ENCODE measurements around the gene OBP2A.
"Not testable (repeated sequence)": the region's sequence is repeated elsewhere in the genome, so short reads cannot be mapped to it uniquely, and the experiment has no call there.

The OBP2A gene

DNA sequence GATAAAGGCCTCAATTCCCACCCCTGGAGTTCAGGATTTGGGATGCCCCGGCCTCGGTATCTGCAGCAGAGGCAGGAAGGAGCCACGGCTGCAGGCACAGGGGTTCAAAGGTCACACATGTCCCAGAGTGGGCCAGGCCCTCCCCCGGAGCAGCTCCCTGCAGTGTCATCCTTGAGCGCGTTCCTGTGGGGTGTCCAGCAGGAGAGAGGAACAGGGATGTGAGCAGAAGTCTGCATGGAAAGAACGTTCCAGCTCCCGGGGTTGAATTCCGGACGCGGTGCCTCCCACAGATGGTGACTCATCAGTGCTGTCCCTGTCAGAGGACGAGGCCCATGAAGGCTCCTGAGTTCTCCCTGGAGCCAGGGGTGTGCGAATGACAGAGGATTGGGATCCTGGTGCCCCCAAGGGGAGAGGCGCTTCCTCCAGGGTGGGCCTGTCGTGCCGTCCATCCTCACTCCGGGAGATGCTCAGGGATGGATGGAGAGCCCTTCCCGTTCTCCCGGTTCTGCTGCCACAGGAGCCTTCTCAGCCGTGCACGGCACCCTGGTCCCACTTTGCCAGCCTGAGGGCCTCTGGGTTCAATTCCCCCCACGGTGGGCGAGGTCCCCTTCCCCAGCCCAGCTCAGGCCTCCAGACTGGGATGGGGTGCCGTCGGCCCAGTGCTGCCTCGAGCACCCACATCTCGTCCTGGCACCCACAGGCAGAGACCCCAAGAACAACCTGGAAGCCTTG lies 21.6 kb upstream of the OBP2A start:
- no peak overlapping the region for H3K4me3 ChIP-seq (ENCODE audit: low read length)
- DNase-seq (ENCODE audit: low read depth, low spot score): no peak

DNA sequence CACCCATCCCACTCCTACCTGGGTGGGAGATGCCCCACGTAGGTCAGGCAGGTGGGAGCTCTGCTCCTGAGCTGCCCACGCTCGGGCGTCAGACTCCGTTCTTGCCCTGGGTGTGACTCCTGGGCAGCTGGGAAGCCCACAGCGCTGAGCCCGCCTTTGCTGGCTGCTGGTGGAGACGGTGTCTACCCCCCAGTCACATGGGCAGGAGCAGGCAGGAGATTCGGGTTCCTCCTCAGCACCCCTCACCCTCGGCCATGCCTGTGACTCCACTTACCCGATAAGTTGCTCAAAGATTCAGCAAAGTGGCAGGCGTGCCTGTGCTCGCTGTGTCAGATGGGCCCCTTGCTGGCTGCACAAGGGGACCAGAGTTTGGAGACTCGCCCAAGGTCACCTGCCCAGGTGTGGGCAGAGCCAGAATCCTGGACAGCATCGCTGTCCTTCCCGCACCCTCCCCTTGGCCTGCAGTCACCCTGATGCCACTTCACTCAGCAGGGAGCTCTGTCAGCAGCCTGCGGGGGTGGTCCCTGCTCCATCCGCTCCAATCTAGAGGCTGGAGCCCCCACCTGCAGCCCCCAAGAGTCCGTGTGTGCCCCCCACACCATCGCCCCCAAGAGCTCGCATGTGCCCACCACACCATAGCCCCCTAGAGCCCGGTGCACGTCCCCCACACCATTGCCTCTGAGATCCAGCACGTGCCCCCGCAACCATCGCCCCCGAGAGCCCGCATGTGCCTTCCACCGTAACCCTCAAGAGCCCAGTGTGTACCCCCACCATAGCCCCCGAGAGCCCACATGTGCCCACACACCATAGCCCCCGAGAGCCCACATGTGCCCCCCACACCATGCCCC lies 20.5 kb upstream of the OBP2A start:
- DNase-seq (ENCODE audit: low read depth, low spot score): no peak
- no peak overlapping the region for H3K4me3 ChIP-seq (ENCODE audit: low read length)

DNA sequence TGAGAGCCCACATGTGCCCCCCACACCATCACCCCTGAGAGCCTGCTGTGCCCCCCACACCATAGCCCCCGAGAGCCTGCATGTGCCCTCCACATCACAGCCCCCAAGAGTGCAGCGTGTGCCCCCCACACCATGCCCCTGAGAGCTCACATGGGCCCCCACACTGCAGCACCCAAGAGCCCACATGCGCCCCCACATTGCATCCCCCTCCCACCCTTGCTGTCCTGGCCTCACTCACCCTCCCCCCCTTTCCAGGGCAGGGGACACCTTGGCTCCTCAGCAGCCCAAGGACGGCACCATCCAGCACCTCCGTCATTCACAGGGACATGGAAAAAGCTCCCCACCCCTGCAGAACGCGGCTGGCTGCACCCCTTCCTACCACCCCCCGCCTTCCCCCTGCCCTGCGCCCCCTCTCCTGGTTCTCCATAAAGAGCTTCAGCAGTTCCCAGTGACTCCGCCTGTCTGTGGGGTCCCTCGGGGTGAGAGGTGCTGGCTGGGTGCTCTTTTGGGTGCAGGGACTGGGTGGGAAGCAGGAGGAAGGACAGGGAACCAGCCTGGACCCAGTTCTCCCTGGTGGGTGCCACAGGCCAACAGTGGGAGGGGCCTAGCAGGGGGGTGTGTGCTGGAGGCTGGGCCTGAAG lies 19.7 kb upstream of the OBP2A start:
- DNase-seq (ENCODE audit: low read depth, low spot score): no peak
- no peak overlapping the region for H3K4me3 ChIP-seq (ENCODE audit: low read length)

DNA sequence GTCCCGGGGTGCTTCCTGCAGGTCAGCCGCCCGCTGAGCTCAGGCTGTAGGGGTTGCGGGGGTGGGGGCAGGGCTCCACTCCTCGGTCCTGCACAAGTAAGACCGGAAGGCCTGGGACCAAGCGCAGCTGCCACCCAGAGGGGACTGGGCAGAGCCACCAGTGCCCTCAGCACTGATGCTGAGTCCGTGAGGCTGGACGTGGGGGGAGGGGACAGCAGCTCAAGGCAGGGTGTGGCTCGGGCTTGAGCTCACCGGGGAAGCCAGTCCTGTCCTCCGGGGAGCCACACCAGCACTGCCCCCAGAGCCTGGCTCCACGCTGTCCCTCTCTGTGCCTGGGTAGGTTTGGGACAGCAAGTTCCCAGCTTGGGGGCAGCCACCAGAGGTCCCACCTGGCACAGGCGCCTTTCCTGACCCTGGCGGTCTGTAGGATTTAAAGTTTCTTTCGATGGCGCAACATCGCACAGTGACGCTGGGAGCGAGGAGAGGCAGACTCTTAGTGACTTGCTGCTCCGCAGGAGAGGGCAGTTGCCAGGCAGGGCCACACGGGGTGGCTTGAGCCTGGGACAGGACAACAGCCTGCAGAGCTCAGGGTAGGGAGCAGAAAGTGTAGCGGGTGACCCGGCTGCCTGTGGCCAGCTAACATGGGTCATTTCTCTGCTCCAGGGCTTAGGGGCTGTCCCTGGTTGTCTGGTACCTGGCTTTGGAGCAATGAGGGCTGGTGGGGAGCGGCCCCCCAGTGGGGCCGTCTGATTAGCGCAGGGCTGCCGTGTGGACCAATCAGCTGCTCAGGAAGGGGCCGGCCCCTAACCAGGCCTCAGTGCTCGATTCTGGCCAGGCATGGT lies 19.0 kb upstream of the OBP2A start:
- no peak for DNase-seq (ENCODE audit: low read depth, low spot score)
- no peak overlapping the region for H3K4me3 ChIP-seq (ENCODE audit: low read length)

DNA sequence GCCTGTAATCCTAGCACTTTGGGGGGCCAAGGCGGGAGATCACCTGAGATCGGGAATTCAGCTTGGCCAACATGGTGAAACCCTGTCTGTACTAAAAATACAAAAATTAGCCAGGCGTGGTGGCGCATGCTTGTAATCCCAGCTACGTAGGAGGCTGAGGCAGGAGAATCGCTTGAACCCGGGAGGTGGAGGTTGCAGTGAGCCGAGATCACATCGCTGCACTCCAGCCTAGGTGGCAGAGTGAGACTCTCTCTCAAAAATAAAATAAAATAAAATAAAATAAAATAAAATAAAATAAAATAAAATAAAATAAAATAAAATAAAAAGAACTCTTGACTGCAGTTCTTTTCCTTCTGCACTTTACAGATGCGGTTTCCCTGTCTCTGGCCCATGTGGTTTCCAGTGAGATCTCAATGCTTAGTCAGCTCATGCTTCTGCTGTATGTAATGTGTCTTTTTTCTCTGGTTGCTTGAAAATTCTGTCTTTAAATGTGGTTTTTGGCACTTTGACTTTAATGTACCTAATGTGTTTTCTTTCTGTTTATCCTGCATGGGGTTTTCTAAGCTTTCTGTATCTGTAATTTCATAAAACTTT lies 17.0 kb upstream of the OBP2A start:
- DNase-seq (ENCODE audit: low read depth, low spot score): peak; percentile 52
- H3K4me3 ChIP-seq (ENCODE audit: low read length): not testable (repeated sequence)

DNA sequence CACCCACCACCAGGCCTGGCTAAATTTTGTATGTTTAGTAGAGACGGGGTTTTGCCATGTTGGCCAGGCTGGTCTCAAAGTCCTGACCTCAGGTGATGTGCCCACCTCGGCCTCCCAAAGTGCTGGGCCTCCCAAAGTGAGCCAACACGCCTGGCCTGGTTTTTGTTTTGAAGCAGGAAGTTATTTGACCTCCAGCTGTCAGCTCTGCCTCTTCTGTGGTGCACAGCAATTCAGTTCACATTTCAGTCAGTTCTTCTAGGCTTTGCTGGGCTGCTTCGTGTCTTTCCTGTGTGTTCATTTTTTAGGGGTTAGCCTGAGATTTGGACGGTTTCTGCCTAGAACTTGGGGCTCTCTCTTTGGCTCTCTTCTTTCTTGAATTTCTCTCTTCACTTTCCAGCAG lies 15.8 kb upstream of the OBP2A start:
- H3K4me3 ChIP-seq (ENCODE audit: low read length): no peak overlapping the region
- no peak for DNase-seq (ENCODE audit: low read depth, low spot score)

DNA sequence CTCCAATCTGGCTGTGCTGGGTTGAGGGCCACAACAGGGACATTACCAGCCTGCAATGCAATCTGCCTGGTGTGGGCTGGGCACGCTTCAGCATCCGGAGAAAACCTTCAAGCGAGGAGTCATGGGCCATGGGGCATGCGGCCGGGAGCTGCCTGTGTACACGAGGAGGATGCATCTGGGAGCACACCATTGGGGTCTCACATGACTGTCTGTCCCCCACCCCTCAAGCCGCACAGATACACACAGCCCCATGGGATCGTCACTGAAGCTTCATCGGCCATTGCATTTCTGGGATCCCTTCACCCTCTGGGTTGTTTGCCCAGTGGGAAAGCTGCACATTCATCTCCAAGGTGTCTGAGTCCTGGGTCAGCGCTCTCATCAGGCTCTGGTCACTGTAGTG lies 14.8 kb upstream of the OBP2A start:
- DNase-seq (ENCODE audit: low read depth, low spot score): no peak
- H3K4me3 ChIP-seq (ENCODE audit: low read length): no peak overlapping the region

DNA sequence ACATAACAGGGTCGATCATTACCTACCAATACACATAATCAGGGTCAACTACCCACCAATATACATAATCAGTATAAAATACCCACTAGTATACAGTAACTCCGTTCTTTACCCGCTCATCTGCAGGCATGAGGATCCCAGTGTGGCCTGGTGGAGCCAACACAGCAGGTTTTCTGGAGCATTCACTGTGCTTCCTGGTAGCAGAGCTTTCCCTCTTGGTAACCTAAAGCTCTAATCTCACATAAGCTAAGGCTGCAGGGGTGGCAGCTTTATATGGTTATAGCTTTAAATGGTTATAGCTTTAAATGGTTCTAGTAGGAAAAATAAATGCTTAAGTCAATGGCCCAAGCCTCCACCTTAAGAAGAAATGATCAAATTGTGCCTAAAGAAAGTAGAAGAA lies 12.8 kb upstream of the OBP2A start:
- DNase-seq (ENCODE audit: low read depth, low spot score): no peak
- no peak overlapping the region for H3K4me3 ChIP-seq (ENCODE audit: low read length)

DNA sequence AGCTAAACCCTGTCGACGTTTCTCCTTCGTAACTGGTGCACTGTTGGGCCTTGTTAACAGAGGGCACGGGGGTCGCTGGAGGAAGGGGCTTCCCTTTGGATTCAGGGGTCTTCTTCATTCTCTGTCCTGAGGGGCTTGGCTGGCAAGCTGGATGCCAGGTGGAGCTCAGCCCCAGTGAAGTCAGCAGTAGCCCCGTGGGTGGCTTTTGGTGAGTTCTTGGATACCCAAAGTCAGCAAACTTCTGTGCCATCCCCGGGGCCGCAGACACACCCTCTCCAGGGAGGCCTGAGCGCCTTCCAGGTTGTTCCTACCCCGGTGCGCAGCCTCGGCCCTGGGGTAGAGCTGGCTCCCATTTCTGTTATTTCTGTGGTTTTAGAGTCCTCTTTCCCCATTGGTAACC lies 12.3 kb upstream of the OBP2A start:
- DNase-seq (ENCODE audit: low read depth, low spot score): no peak
- no peak overlapping the region for H3K4me3 ChIP-seq (ENCODE audit: low read length)

DNA sequence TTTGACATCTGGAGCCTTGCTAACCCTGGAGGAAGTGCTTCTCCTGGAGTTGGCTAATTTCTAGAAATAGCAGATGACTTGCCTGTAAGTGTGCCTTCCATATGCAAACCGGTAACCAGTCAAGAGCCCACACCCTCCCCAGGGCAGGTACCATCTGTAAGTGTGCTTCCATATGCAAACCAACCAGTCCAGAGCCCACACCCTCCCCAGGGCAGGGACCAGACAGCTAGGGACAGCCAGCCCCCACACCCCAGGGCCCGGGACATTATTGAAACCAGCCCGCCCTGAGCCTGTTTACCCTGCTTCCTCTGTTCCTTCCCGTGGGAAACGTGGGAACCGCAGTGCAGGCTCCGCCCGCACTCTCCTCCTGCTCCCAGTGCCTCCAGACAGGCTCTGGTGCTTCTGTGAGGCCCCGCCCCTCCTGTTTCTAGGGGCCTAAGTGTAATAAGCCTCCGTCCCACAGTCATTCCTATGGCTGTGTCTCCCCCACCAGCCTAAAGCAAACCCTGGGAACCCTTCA lies 11.7 kb upstream of the OBP2A start:
- H3K4me3 ChIP-seq (ENCODE audit: low read length): not testable (repeated sequence)

DNA sequence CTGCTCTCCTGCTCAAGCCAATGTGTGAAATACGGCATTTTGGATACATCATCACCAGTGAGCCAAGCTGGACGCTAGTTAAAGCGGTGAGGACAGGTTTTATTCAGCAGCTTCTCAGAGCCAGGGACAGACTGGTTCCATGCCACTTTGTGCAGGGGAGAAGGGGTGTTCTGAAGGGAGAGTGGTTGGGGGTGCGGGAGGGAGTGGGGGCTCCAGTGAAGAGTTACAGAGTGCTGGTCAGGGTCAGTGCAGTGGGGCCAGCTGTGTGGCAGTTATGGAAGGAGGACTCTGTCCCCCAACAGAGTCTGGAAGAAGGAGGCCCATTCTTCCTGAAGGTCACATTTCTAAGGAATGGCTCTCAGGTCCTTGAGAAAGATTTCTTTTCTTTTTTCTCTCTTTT lies 11.1 kb upstream of the OBP2A start:
- not testable (repeated sequence) for H3K4me3 ChIP-seq (ENCODE audit: low read length); DNase-seq (ENCODE audit: low read depth, low spot score)

More for the DNA sequence above, 11.7 kb upstream of the OBP2A start:
- not testable (repeated sequence) for DNase-seq (ENCODE audit: low read depth, low spot score)

DNA sequence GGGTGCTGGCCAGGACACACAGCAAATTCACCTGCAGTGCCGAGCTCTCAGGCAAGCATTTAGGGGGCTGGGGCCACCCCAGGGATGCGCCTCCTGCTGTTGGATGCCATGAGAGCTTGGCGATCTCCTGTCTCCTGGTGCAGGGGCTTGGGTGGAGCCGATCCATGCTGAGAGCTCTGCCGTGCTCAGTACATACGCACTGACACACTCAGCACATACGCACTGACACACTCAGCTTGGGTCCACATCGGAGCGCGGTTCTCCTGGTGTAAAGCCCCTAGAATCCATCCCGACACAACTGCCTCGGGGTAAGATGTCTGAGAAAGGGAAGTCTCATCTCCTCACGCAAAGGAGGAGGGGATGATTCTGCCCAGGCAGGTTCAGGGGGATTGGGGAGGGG lies 10.3 kb upstream of the OBP2A start:
- not testable (repeated sequence) for DNase-seq (ENCODE audit: low read depth, low spot score); H3K4me3 ChIP-seq (ENCODE audit: low read length)

DNA sequence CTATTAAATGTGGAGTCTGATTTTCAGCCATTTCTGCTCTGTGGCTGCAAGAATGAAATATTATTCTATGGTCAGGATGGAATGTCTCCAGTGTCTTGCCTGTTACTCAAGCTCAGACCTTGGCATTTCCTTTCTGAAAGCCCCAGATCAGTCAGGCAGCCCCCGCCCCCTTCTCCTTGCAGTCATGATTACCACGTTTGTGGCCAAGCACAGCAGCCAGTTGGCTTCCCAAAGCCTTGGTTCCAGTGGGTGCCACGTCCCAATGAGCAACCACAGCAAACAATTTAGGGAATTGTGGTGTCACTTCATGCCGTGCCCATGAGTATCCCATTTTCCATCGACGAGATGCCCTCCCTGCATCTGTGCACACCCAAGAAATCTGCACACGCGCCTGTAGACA lies 9.7 kb upstream of the OBP2A start:
- no peak for DNase-seq (ENCODE audit: low read depth, low spot score)
- H3K4me3 ChIP-seq (ENCODE audit: low read length): no peak overlapping the region

DNA sequence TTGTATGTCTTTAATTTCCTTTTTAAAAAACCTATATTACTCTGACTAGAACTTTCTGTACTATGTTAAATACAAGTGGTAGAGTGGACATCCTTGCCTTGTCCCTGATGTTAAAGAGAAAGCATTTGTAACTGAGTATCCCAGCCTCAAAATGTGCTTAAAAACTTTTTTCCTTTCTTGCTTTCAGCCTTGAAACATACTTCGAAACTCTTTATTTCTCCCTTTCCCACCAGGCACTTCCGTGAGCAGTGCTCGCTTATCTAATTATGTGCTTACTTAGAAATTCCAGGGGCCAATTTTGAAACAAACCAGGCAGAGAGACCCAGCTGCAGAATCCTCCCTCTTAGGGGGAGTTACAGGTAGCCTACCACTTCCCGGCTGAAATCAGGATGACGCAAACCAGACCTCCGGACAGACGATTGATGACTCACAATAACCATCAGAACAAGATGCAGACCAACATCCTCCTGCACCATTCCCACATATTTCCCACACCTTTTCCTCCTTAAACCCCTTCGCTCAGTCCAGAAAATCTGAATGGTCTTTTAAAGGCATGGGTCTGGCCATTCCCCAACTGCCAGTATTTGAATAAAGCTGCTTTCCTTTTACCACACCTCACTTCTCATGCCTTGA lies 2.5 kb upstream of the OBP2A start:
- not testable (repeated sequence) for H3K4me3 ChIP-seq (ENCODE audit: low read length); DNase-seq (ENCODE audit: low read depth, low spot score)

DNA sequence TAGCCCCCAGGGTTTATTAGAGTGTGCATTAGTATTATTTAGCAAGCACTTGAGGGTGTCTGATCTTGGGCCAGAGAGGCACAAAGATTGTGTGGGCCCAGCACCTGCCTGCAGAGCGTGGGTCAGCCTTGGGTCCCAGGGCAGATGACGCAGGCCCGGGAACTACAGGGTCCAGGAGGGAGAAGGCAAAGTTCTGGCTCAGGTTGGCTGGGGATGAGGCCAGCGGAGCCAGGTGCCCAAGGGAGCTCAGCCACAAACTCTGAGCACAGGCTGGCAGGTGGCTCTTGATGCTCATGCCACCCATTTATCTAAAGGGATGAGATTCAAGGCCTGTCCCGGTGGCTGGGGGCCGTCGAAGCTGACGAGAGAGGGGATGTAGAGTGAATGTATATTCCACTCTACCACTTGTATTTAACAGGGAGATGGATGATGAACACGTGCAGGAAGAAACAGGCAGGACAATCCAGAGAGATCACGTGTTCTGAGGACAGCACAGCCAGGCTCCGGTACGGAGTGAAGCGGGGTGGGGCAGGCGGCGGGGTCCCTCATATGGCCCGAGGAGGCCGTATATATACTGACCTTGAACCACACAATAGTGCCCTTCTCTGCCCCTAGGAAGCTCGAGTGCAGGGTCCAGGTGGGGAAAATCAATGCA lies 818 bp upstream of the OBP2A start:
- H3K4me3 ChIP-seq (ENCODE audit: low read length): no peak overlapping the region
- no peak for DNase-seq (ENCODE audit: low read depth, low spot score)

DNA sequence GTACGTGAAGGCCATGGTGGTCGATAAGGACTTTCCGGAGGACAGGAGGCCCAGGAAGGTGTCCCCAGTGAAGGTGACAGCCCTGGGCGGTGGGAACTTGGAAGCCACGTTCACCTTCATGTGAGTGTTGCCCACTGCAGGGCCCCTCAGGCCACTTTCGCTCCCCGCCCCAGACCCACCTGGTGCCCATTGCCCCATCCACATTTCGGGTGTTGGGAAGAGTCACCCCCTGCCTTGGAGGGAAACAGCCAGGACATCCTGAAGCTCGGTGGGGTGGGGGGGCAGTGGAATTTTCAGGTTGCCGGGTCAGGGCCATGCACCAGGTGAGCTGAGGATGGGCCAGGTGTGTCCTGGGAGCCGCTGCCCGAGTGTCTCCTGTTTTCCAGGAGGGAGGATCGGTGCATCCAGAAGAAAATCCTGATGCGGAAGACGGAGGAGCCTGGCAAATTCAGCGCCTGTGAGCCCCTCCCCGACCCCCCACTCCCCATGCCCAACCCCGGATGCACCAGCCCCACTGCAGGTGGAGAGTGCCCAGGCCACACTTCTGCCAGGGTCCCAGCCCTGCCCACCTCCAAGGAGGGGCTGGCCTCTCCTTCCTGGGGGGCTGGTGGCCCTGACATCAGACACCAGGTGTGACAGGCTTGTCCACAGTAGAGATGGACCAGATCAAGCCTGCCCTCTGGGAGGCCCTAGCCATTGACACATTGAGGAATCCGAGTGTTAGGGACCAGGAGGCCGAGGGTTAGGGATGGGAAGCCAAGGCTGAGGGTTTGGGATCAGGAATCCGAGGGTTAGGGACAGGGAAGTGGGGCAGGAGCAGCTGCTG lies 1.1 kb downstream of the OBP2A start:
- not testable (repeated sequence) for H3K4me3 ChIP-seq (ENCODE audit: low read length); DNase-seq (ENCODE audit: low read depth, low spot score)
